GM18505 (cell line): ENCODE results near the gene MTRF1.
"Not testable (repeated sequence)": the region's sequence is repeated elsewhere in the genome, so short reads cannot be mapped to it uniquely, and the experiment has no call there.

Experiments
- ATAC-seq: cut with Tn5 transposase; IDR thresholded peaks from one replicate; pipeline ENCODE4 v1.9.1; 2021; ENCODE audit not compliant: unreplicated experiment
- POLR2A ChIP-seq: IDR thresholded peaks from 4 replicates; pipeline ENCODE4 v1.6.1; 2011; ENCODE audit warnings: borderline replicate concordance; ENCODE audit not compliant: insufficient read depth, insufficient read length; ENCODE audit errors: extremely low read depth

The MTRF1 gene

DNA sequence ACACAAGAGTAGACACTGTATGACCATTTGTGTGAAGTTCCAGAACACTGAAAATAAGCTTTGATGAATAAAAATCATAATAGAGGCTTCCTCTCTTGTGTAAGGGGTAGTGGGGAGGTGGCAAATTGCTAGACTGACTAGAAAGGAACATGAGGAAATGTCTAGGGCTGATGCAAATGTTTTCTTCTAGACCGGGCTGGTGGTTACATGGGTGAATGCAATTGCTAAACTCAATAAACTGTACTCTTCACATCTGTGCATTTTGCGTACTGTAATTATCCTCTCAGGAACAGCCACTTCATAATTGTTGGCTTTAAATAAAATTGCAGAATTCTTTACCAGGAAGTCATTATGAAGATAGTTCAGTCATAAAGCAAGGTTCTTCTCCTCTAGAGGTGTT lies 63.9 kb downstream of the MTRF1 start:
- no peak for TF ChIP-seq POLR2A
- peak; percentile 73 for ATAC-seq

GRCh38 chr13:41199079-41199478 lies 64.3 kb downstream of the MTRF1 start:
- no peak for ATAC-seq
- no peak for TF ChIP-seq POLR2A

DNA sequence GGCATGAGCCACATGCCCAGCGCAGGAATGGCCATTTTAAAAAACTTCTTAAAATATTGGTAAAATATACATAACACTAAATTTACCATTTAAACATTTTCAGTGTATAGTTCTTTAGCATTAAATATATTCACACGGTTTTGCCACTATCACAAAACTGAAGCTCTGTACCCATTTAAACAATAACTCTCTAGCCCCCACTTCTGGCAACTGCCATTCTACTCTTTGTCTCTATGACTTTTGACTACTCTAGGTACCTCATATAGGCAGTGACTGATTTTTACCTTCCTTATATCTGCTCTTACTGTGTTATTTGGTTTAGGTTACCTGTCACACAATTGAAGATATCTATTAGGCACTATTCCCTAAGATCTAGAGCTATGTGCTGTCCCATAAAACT lies 66.8 kb downstream of the MTRF1 start:
- no peak for ATAC-seq
- no peak for TF ChIP-seq POLR2A

DNA sequence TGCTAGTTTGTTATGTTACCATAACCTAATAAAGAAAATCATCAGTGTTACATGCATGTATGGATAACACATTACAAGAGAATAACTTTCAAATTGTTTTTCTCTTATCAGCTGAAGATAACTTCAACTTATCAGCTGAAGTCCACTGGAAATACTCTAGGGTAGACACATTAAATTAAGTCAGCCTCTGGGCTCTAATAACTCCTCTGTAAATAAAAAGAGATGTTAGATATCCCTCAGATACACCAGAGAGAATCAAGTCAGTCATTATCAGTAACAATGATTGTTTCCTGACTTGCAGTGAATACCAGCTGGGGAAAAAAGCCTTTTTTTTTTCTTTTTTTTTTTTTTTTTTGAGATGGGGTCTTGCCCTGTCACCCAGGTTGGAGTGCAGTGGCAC lies 67.4 kb downstream of the MTRF1 start:
- no peak for ATAC-seq
- no peak for TF ChIP-seq POLR2A

GRCh38 chr13:41193919-41194824 lies 69.2 kb downstream of the MTRF1 start, which contains the start of gene KBTBD7:
Gene KBTBD7, minus strand, starts transcription at chr13:41194569. Its CDS starts 312 bp downstream, at chr13:41194257.
- peak; percentile 68 for TF ChIP-seq POLR2A

DNA sequence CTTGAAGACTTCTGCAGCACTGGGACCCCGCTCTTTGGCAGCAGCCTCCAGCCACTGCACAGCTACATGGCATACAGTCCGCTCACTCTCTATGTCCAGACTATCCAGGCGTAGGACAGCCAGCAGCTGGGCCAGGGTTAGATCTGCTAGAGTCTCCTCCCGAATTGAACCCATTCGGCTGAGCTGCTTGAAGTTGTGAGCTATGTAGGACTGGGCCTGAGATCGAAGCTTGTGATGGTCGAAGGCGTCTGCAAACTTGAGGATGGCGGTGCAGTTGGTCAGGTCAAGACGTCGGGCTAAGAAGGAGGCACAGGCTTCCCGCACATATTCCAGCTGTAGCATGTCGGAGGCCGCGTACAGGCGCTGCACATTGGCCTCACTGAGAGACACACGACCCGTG lies 69.9 kb downstream of the MTRF1 start:
- TF ChIP-seq POLR2A, result no peak
- ATAC-seq, result no peak

More at GRCh38 chr13:41193919-41194824, 69.2 kb downstream of the MTRF1 start, which contains the start of gene KBTBD7:
- peak; percentile 94 for ATAC-seq

GRCh38 chr13:41188584-41188983 lies 74.8 kb downstream of the MTRF1 start:
- ATAC-seq, result no peak
- no peak for TF ChIP-seq POLR2A

DNA sequence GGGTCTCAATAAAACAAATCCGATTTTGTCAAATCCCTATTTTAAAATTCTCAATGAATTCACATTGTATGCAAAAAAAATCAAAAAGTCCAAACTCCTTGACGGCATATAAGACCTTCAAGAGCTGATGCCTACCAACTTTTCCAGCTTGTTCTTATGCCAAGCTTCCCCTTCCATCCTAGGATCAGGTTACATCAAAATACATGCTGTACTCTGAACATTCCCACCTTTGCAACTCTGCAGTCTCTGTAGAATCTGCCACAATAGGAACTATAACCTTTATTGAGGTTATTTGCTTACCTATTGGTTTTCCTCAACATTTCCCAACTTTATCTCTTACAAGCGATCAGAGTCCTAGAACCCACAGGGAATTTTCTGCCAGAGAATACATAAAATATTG lies 76.9 kb downstream of the MTRF1 start:
- no peak for TF ChIP-seq POLR2A

GRCh38 chr13:41182231-41182630 lies 81.1 kb downstream of the MTRF1 start:
- ATAC-seq, result no peak
- TF ChIP-seq POLR2A, result no peak

More for the DNA sequence above, 76.9 kb downstream of the MTRF1 start:
- no peak for ATAC-seq

- no peak for ATAC-seq
- no peak for TF ChIP-seq POLR2A
Measured at GRCh38 chr13:41179593-41180250, 83.7 kb downstream of the MTRF1 start.

DNA sequence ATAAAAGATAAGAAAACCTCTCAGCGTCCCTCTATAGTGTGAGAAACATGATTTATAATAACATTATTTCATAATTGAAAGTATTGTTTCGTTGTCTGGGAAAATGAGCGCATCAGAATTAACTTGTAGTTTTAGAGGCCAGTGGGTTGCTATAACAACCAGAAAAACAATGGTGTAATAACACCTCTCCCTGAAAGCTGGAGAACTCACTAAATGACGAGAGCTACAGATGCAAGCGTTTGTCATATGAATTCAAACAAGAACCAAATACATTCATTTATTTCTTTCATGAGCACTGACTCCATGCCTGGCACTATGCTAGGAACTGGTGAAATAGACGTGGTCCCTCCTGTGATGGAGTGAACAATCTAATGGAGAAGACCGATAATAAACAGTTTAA lies 85.3 kb downstream of the MTRF1 start:
- TF ChIP-seq POLR2A, result no peak
- no peak for ATAC-seq

GRCh38 chr13:41177616-41178015 lies 85.8 kb downstream of the MTRF1 start:
- TF ChIP-seq POLR2A, result no peak
- no peak for ATAC-seq

DNA sequence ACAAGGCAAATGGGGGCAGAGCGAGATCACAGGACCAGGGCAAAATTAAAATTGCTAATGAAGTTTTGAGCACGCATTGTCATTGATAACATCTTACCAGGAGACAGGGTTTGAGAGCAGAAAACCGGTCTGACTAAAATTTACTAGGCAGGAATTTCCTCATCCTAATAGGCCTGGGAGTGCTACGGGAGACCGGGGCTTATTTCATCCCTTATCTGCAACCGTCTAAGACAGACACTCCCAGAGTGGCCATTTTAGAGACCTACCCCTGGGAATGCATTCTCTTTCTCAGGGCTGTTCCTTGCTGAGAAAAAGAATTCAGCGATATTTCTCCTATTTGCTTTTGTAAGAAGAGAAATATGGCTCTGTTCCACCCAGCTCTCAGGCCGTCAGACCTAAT lies 87.8 kb downstream of the MTRF1 start:
- not testable (repeated sequence) for ATAC-seq
